WTC11 (cell line): ENCODE results near the gene PLIN4. TPM values are rescaled to one million over a fixed set of nuclear protein-coding genes. Genes with fewer than 3 reads are reported as not detected.

Experiments used
- ATAC-seq: fragments of 200-7000 bp; cut with Tn5 transposase; 2 replicates; pipeline ENCODE4 v1.10.0; 2021; ENCODE audit warnings: mild to moderate bottlenecking, moderate library complexity
- CTCF ChIA-PET: fragments of 300-600 bp; sonication (Branson Sonifier 250); formaldehyde crosslinking; loops from one replicate; lab custom pipeline; 2021; ENCODE audit warnings: antibody characterized with exemption; lab: Charles Lee
- POLR2A ChIA-PET: fragments of 350-600 bp; sonication (Branson Sonifier 250); formaldehyde crosslinking; loops from one replicate; lab custom pipeline; 2021; ENCODE audit warnings: antibody characterized with exemption; lab: Charles Lee
- DNase-seq: peaks from one replicate; pipeline ENCODE4 v3.0.0; 2021; ENCODE audit warnings: low spot score
- H3K27ac Mint-ChIP-seq: 2 replicates; pipeline ENCODE4 v1.8.0; 2021; ENCODE audit warnings: mixed read lengths
- H3K27me3 Mint-ChIP-seq: 2 replicates; pipeline ENCODE4 v1.8.0; 2021; ENCODE audit warnings: low read depth, mild to moderate bottlenecking, moderate library complexity, mixed read lengths
- H3K36me3 Mint-ChIP-seq: 2 replicates; pipeline ENCODE4 v1.8.0; 2021; ENCODE audit warnings: mixed read lengths
- H3K4me1 Mint-ChIP-seq: 2 replicates; pipeline ENCODE4 v1.8.0; 2022; ENCODE audit warnings: mixed read lengths
- H3K4me3 Mint-ChIP-seq: 2 replicates; pipeline ENCODE4 v1.8.0; 2021; ENCODE audit warnings: mild to moderate bottlenecking, moderate library complexity, mixed read lengths
- H3K9me3 Mint-ChIP-seq: 2 replicates; pipeline ENCODE4 v1.8.0; 2021; ENCODE audit warnings: mixed read lengths
- AR ChIP-seq: fragments of 250-450 bp; sonication (Bioruptor Pico); IDR thresholded peaks from 2 replicates; pipeline ENCODE4 v1.9.0; 2021; ENCODE audit warnings: mild to moderate bottlenecking
- ATF1 ChIP-seq: sonication (generic); formaldehyde crosslinking; IDR thresholded peaks from 2 replicates; pipeline ENCODE4 v1.8.1; 2023; ENCODE audit warnings: mild to moderate bottlenecking, moderate library complexity, missing genetic modification reagents
- CREB1 ChIP-seq: sonication (generic); formaldehyde crosslinking; IDR thresholded peaks from 2 replicates; pipeline ENCODE4 v1.8.0; 2023; ENCODE audit warnings: mild to moderate bottlenecking, missing genetic modification reagents
- CTCF ChIP-seq: fragments of 200-600 bp; IDR thresholded peaks from 2 replicates; pipeline ENCODE4 v1.8.0; 2022; ENCODE audit warnings: antibody characterized with exemption
- ELF4 ChIP-seq: sonication (generic); formaldehyde crosslinking; IDR thresholded peaks from 2 replicates; pipeline ENCODE4 v1.8.1; 2022; ENCODE audit warnings: low read depth, mild to moderate bottlenecking, moderate library complexity, missing genetic modification reagents
- GTF2I ChIP-seq: fragments of 250-450 bp; sonication (Bioruptor Pico); conservative IDR thresholded peaks from 2 replicates; pipeline ENCODE4 v1.4.0; 2021; ENCODE audit warnings: mild to moderate bottlenecking
- HMGA2 ChIP-seq: fragments of 250-450 bp; sonication (Bioruptor Pico); IDR thresholded peaks from 2 replicates; pipeline ENCODE4 v1.4.0; 2021; ENCODE audit warnings: mild to moderate bottlenecking, moderate library complexity
- IRF1 ChIP-seq: sonication (generic); formaldehyde crosslinking; IDR thresholded peaks from 2 replicates; pipeline ENCODE4 v1.8.0; 2023; ENCODE audit warnings: missing genetic modification reagents
- NFATC4 ChIP-seq: fragments of 250-450 bp; sonication (Bioruptor Pico); IDR thresholded peaks from 2 replicates; pipeline ENCODE4 v1.9.0; 2021; ENCODE audit warnings: mild to moderate bottlenecking
- NR3C1 ChIP-seq: sonication (generic); formaldehyde crosslinking; conservative IDR thresholded peaks from 2 replicates; pipeline ENCODE4 v1.8.1; 2023; ENCODE audit warnings: low read depth, mild to moderate bottlenecking, missing genetic modification reagents
- RORB ChIP-seq: fragments of 250-450 bp; sonication (Bioruptor Pico); IDR thresholded peaks from 2 replicates; pipeline ENCODE4 v1.9.0; 2021; ENCODE audit warnings: mild to moderate bottlenecking
- TCF7 ChIP-seq: sonication (generic); formaldehyde crosslinking; IDR thresholded peaks from 2 replicates; pipeline ENCODE4 v1.8.0; 2022; ENCODE audit warnings: mild to moderate bottlenecking, low read depth, missing genetic modification reagents, moderate library complexity
- ZNF121 ChIP-seq: sonication (generic); formaldehyde crosslinking; IDR thresholded peaks from 2 replicates; pipeline ENCODE4 v1.8.0; 2023; ENCODE audit warnings: missing genetic modification reagents
- ZNF138 ChIP-seq: sonication (generic); formaldehyde crosslinking; conservative IDR thresholded peaks from 2 replicates; pipeline ENCODE4 v1.8.1; 2022; ENCODE audit warnings: mild to moderate bottlenecking, moderate library complexity, missing genetic modification reagents
- ZNF232 ChIP-seq: sonication (generic); formaldehyde crosslinking; IDR thresholded peaks from 2 replicates; pipeline ENCODE4 v1.8.0; 2022; ENCODE audit warnings: mild to moderate bottlenecking, missing genetic modification reagents
- ZNF396 ChIP-seq: fragments of 250-450 bp; sonication (Bioruptor Pico); IDR thresholded peaks from 2 replicates; pipeline ENCODE4 v1.8.0; 2021; ENCODE audit warnings: mild to moderate bottlenecking, moderate library complexity, borderline replicate concordance
- ZNF425 ChIP-seq: fragments of 250-450 bp; sonication (Bioruptor Pico); conservative IDR thresholded peaks from 2 replicates; pipeline ENCODE4 v1.9.0; 2021; ENCODE audit warnings: mild to moderate bottlenecking
- total RNA-seq: library from RNA; stranded (reverse); gene quantifications from 3 replicates; pipeline ENCODE4 v1.2.3, GENCODE V29; 2021

Gene PLIN4
- total RNA-seq, 1 experiment from 2014 or later = 0.35 TPM

GRCh38 chr19:4557971-4558941 is 40.0 kb upstream of the PLIN4 start:
- TF ChIP-seq CTCF (peak; percentile 100), ZNF232 (CRISPR knock-in tag) (no peak), HMGA2 (CRISPR knock-in tag) (peak; percentile 84)
- Mint-ChIP-seq H3K27ac (no peak overlapping the region), H3K4me3 (no peak overlapping the region), H3K27me3 (peaks cover 2% of the 10 kb centered on the region; the same call in 1 of the 2 replicates), H3K4me1 (peaks cover 9% of the 10 kb centered on the region), H3K36me3 (peaks cover 19% of the 10 kb centered on the region), H3K9me3 (no peaks in the 10 kb centered on the region)
- ATAC-seq (peak; percentile 12; the same call in 1 of the 2 replicates), DNase-seq (peak; percentile 78)
- CTCF ChIA-PET = interaction anchor here (0.6 to 3.2 kb wide), 16 partner anchors 9 to 120 kb away, joined by 3 to 28 read pairs (median 4); partner anchors contain the start of genes PLIN4 and PLIN5
- POLR2A ChIA-PET = no interaction called here

GRCh38 chr19:4557144-4557970 is 39.1 kb upstream of the PLIN4 start:
- H3K27me3 Mint-ChIP-seq = peaks cover 2% of the 10 kb centered on the region; the same call in 1 of the 2 replicates
- H3K4me1 Mint-ChIP-seq = peaks cover 9% of the 10 kb centered on the region
- peak; percentile 67 for DNase-seq
- peak; percentile 41; the same call in 1 of the 2 replicates for TF ChIP-seq CTCF
- no peak for TF ChIP-seq NFATC4 (CRISPR knock-in tag)
- peak; percentile 60; the same call in 1 of the 2 replicates for TF ChIP-seq ZNF121 (CRISPR knock-in tag)
- 0 out of 2 replicates have a peak, but pooled peaks have one; percentile 79 for TF ChIP-seq GTF2I (CRISPR knock-in tag)
- no peak for TF ChIP-seq ATF1 (CRISPR knock-in tag)
- ChIA-PET POLR2A (interaction anchor here (1.1 kb wide), 1 partner anchor 113 kb away, joined by 4 read pairs; no protein-coding TSS in a partner anchor), CTCF (interaction anchor here (0.7 to 1.7 kb wide), 5 partner anchors 10 to 234 kb away, joined by 3 to 13 read pairs (median 7); partner anchors contain the start of gene PLIN5)
- H3K27ac Mint-ChIP-seq = no peak overlapping the region
- H3K36me3 Mint-ChIP-seq = peaks cover 28% of the 10 kb centered on the region
- H3K4me3 Mint-ChIP-seq = no peak overlapping the region
- no peaks in the 10 kb centered on the region for H3K9me3 Mint-ChIP-seq
- ATAC-seq = 0 out of 2 replicates have a peak, but pooled peaks have one; percentile 8

- peaks cover 35% of the 10 kb centered on the region for H3K36me3 Mint-ChIP-seq
- H3K27ac Mint-ChIP-seq = no peak overlapping the region
- ChIA-PET CTCF (interaction anchor here (0.6 to 1.7 kb wide), 11 partner anchors 10 to 234 kb away, joined by 3 to 13 read pairs (median 5); partner anchors contain the start of gene PLIN5), POLR2A (interaction anchor here (1.1 kb wide), 1 partner anchor 113 kb away, joined by 4 read pairs; no protein-coding TSS in a partner anchor)
- H3K4me3 Mint-ChIP-seq = no peak overlapping the region
- H3K4me1 Mint-ChIP-seq = peaks cover 9% of the 10 kb centered on the region
- ATAC-seq (peak; percentile 73), DNase-seq (peak; percentile 84)
- H3K9me3 Mint-ChIP-seq = no peaks in the 10 kb centered on the region
- H3K27me3 Mint-ChIP-seq = peaks cover 2% of the 10 kb centered on the region; the same call in 1 of the 2 replicates
- TF ChIP-seq RORB (CRISPR knock-in tag) (no peak), IRF1 (no peak), ATF1 (CRISPR knock-in tag) (no peak), ZNF425 (CRISPR knock-in tag) (no peak), ZNF138 (CRISPR knock-in tag) (no peak), NR3C1 (CRISPR knock-in tag) (no peak), CREB1 (no peak), TCF7 (CRISPR knock-in tag) (no peak), ZNF396 (no peak), AR (CRISPR knock-in tag) (no peak), ELF4 (CRISPR knock-in tag) (no peak)
These were observed 38.4 kb upstream of the PLIN4 start for GRCh38 chr19:4556597-4557127.
